Breast epithelium (tissue), 4 donors: ENCODE measurements around the gene UBAC2. TPM values are rescaled to one million over a fixed set of nuclear protein-coding genes. Genes with fewer than 3 reads are reported as not detected.
A peak's percentile ranks its signal among the peaks of the same experiment; 100 is the strongest.
"Not testable (repeated sequence)": the region's sequence is repeated elsewhere in the genome, so short reads cannot be mapped to it uniquely, and the experiment has no call there.

Experiments
- DNase-seq, 2 donors: peaks; one replicate each; pipeline ENCODE4 v3.0.0-alpha.2; 2019; ENCODE audit warnings: low spot score in 2 of 2
- H3K27ac ChIP-seq, 2 donors: fragments of 200-600 bp; sonication (generic) in 1 of 2; one replicate each; pipeline ENCODE4 v1.5.1; 2016 to 2019; ENCODE audit warnings: mild to moderate bottlenecking in 1 of 2
- H3K27me3 ChIP-seq, 2 donors: fragments of 200-600 bp; sonication (generic) in 1 of 2; one replicate each; pipeline versions ENCODE4 v1.5.1 to v1.6.0; 2017 to 2019; ENCODE audit warnings: control low read depth in 1 of 2, mild to moderate bottlenecking in 1 of 2
- H3K36me3 ChIP-seq: fragments of 200-600 bp; one replicate; pipeline ENCODE4 v1.5.1; 2019
- H3K4me1 ChIP-seq, 2 donors: fragments of 200-600 bp; sonication (generic); one replicate each; pipeline ENCODE4 v1.5.1; 2016 to 2019; ENCODE audit warnings: control low read depth in 1 of 2
- H3K4me3 ChIP-seq, 3 donors: fragments of 200-600 bp; sonication (generic); 1 replicate in 2 of 3; 2 replicates in 1 of 3; pipeline ENCODE4 v1.5.1; 2016 to 2019; ENCODE audit warnings: mild to moderate bottlenecking in 3 of 3, moderate library complexity in 2 of 3
- H3K9me3 ChIP-seq, 2 donors: fragments of 200-600 bp; sonication (generic) in 1 of 2; one replicate each; pipeline ENCODE4 v1.5.1; 2016 to 2019; ENCODE audit warnings: control low read depth in 1 of 2
- CTCF ChIP-seq, 3 donors: fragments of 450-650 bp; IDR thresholded peaks; one replicate each; pipeline ENCODE4 v1.5.1; 2016 to 2017; ENCODE audit warnings: antibody characterized with exemption in 3 of 3, mild to moderate bottlenecking in 3 of 3, moderate library complexity in 3 of 3
- POLR2A ChIP-seq: fragments of 450-650 bp; IDR thresholded peaks from one replicate; pipeline ENCODE4 v1.6.1; 2016; ENCODE audit warnings: antibody characterized with exemption, mild to moderate bottlenecking, moderate library complexity
- POLR2AphosphoS5 ChIP-seq, 3 donors: sonication (generic); formaldehyde crosslinking; IDR thresholded peaks; one replicate each; pipeline ENCODE4 v1.6.1; 2017; ENCODE audit warnings: antibody characterized with exemption in 3 of 3
- intact Hi-C: fragments of 100-400 bp; cut with DNase I; formaldehyde crosslinking; loops from one replicate; pipeline ENCODE4 v1.15.1; 2023; ENCODE audit warnings: low total_unique reads
- total RNA-seq, 3 donors: library from RNA; depleted of rRNA; stranded (reverse); fragments of >200 nt; gene quantifications; one replicate each; pipeline ENCODE4 v1.1.0, GENCODE V29; 2016

Gene UBAC2
- total RNA-seq, 3 donors from 2014 or later, result 64.6 to 72.8 (median 65.1) TPM

- H3K27ac ChIP-seq, result no peak overlapping the region
- DNase-seq, result peak in 1 of 2 donors; percentile 36
- intact Hi-C loops, result no loop called here
Observed at GRCh38 chr13:99405966-99406365, 205.3 kb downstream of the UBAC2 start.

DNA sequence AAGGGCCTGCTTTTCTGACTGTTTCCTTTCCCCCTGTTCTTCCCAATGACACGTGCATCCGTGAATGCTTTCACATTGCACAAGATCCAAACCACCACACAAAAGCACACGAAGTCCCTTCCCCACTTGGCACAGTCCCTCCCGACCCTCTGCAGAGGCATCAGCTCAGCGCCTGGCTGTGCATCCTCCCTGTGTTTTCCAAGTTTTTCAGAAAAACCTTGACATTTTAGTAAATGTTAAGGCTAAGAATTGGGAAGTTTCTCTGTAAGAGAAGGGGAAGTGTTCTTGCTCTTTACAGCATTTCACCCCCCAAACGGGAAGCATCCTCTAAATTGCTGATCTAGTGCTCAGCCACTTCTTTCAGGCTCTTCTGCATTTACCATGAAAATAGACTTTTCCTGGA, 206.1 kb downstream of the UBAC2 start:
- Histone ChIP-seq H3K4me1 (no peaks in the 10 kb centered on the region), H3K27ac (no peak overlapping the region), H3K4me3 (no peak overlapping the region), H3K36me3 (no peaks in the 10 kb centered on the region), H3K27me3 (no peaks in the 10 kb centered on the region), H3K9me3 (no peaks in the 10 kb centered on the region)
- intact Hi-C loops, result no loop called here
- TF ChIP-seq CTCF (IDR thresholded peaks at IDR 0.05) (no peak), POLR2AphosphoS5 (IDR thresholded peaks at IDR 0.05) (peak in 1 of 3 donors; percentile 48), POLR2A (no peak)
- DNase-seq, result no peak

More at GRCh38 chr13:99405966-99406365, 205.3 kb downstream of the UBAC2 start:
- TF ChIP-seq CTCF (IDR thresholded peaks at IDR 0.05) (no peak), POLR2AphosphoS5 (IDR thresholded peaks at IDR 0.05) (no peak), POLR2A (no peak)
- H3K4me3 ChIP-seq, result no peak overlapping the region
- H3K9me3 ChIP-seq, result no peaks in the 10 kb centered on the region
- H3K27me3 ChIP-seq, result no peaks in the 10 kb centered on the region
- H3K36me3 ChIP-seq, result no peaks in the 10 kb centered on the region
- H3K4me1 ChIP-seq, result no peaks in the 10 kb centered on the region

DNA sequence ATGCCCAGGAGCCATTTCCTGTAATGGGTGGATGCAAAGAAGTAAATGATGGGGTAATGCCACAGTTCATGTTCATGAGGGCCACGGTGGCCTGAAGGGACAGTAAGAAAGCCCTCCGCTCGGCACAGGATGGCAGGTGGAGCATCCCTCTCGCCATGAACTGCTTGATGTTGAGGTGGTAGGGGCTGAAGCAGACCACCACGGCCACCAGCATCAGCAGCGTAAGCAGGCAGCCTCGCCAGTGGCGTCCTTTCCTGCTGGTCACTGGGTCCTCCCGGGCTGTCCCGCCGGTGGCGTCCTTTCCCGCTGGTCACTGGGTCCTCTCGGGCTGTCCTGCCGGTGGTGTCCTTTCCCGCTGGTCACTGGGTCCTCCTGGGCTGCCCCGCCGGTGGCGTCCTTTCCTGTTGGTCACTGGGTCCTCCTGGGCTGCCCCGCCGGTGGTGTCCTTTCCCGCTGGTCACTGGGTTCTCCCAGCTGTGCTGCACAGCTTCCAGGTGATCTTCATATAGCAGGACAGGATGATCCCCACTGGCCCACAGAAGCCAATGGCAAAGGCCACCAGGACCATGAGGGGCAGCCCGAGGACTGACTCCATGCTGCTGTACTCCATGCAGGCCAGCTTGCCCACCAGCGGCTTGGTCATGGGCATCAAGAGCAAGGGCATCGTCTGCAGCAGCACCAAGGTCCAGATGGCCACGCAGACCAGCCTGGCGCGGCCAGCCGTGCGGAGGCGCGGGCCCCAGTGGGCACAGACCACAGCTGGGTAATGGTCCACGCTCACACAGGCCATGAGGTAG, 207.4 kb downstream of the UBAC2 start:
- no peaks in the 10 kb centered on the region for H3K9me3 ChIP-seq
- H3K36me3 ChIP-seq, result no peaks in the 10 kb centered on the region
- peak in 1 of 2 donors; percentile 14 for DNase-seq
- TF ChIP-seq POLR2AphosphoS5 (IDR thresholded peaks at IDR 0.05) (no peak), CTCF (IDR thresholded peaks at IDR 0.05) (no peak), POLR2A (no peak)
- no peaks in the 10 kb centered on the region for H3K4me1 ChIP-seq
- intact Hi-C loops, result no loop called here
- no peak overlapping the region for H3K27ac ChIP-seq
- no peaks in the 10 kb centered on the region for H3K27me3 ChIP-seq
- no peak overlapping the region for H3K4me3 ChIP-seq

GRCh38 chr13:99408703-99409000, 208.0 kb downstream of the UBAC2 start:
- intact Hi-C loops, result no loop called here
- DNase-seq, result no peak
- no peak overlapping the region for H3K27ac ChIP-seq
- TF ChIP-seq POLR2A, result no peak
- TF ChIP-seq CTCF (IDR thresholded peaks at IDR 0.05), result no peak
- no peak for TF ChIP-seq POLR2AphosphoS5 (IDR thresholded peaks at IDR 0.05)
- no peaks in the 10 kb centered on the region for H3K9me3 ChIP-seq
- no peaks in the 10 kb centered on the region for H3K4me1 ChIP-seq
- no peak overlapping the region for H3K4me3 ChIP-seq
- no peaks in the 10 kb centered on the region for H3K36me3 ChIP-seq
- H3K27me3 ChIP-seq, result no peaks in the 10 kb centered on the region

DNA sequence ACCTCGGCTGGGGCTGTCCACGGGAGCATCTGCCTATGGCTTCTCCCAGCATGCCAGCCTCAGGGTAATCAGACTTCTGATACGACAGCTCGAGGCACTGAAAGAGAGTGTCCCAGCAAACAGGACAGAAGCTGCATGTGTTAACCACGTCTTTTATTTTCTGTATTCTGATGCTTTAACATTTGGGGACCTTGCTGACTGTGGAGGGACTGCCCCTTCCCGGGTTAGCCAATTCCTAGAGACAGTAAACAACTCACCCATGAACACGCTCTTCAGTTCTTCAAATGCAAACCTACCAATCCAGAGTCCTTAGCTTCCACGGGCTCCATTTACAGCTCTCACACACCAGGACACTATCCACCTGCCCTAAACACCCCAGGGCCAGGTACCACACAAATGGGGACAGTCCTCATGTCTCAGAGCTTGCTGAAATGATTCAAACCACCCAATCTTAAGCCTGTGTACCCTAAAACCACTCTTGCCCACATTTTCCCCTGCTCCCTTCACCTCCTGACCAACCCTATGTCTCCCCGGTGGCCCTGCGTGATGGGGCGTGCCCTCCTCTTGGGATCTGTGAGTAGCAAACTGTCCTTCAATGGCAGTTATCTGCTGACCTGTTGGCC, 208.9 kb downstream of the UBAC2 start:
- H3K4me3 ChIP-seq, intact Hi-C loops, H3K27me3 ChIP-seq, H3K36me3 ChIP-seq, H3K27ac ChIP-seq, H3K9me3 ChIP-seq, H3K4me1 ChIP-seq, DNase-seq: not testable (repeated sequence)

GRCh38 chr13:99410646-99411475, 210.2 kb downstream of the UBAC2 start:
- H3K27ac ChIP-seq, intact Hi-C loops, H3K27me3 ChIP-seq, H3K4me3 ChIP-seq, H3K4me1 ChIP-seq, H3K36me3 ChIP-seq, DNase-seq, H3K9me3 ChIP-seq: not testable (repeated sequence)
